ENCODE results near the gene ZNG1B.
"Not testable (repeated sequence)": the region's sequence is repeated elsewhere in the genome, so short reads cannot be mapped to it uniquely, and the experiment has no call there.

GRCh38 chr2:113508187-113508586 is 70.7 kb downstream of the ZNG1B start:
- TF ChIP-seq CTCF, POLR2A (IDR thresholded peaks at IDR 0.05): not testable (repeated sequence)

All from testis (tissue), 2 donors.